D721Med (cell line): ENCODE results near the gene HADH.

Experiments used
- DNase-seq: peaks from one replicate; pipeline ENCODE4 v3.0.0; 2011; ENCODE audit warnings: low spot score; ENCODE audit not compliant: insufficient read length
- FAIRE-seq: peaks from 2 replicates; lab custom pipeline; 2011; peaks lifted over from hg19 to GRCh38; lab: Jason Lieb, UNC
- TF ChIP-seq, protein P1 (sequence below): IDR thresholded peaks from 2 replicates; pipeline ENCODE4 v1.5.1; 2012; ENCODE audit warnings: mild to moderate bottlenecking, control low read depth; ENCODE audit not compliant: insufficient read depth; ENCODE audit errors: missing control alignments

HADH gene

DNA sequence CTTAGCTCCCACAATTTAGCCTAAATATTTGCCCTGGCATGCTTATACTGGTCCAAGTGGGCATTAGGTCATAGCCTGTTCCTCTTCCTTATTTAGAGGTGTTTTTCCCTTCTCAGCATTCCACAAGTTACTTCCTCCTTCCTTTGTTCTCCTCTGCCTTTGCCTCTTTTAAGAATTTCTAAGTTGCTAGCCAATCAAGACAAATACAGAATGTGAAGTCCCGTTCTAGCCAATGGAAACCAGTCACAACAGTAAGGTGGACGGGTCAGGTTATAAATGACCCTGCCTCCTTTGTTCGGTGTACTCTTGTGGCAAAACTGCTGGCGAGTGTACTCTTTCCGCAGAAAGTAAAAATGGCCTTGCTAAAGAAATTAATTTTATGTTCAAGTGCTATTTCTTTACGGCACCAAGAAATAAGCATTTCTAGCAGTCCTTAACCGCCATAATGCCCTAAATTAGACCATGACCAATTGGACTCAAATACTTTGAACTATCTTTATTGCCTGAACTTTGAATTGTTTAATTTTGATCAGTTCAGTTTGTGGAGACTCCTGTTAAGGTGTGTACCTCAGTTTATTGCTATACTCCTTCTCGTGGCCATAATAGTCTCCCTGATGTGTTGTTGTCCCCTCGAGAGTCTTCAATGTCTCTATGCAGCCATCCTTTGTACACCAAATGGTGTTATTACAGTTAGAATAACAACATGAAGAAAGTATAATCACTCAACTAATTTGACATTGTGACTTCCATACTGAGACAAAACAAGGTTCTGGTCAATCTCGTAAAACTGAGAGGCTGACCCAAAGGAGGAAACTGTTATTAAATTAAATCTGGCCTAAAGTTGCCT is 1.6 kb upstream of the HADH start:
- TF ChIP-seq, protein P1, sequence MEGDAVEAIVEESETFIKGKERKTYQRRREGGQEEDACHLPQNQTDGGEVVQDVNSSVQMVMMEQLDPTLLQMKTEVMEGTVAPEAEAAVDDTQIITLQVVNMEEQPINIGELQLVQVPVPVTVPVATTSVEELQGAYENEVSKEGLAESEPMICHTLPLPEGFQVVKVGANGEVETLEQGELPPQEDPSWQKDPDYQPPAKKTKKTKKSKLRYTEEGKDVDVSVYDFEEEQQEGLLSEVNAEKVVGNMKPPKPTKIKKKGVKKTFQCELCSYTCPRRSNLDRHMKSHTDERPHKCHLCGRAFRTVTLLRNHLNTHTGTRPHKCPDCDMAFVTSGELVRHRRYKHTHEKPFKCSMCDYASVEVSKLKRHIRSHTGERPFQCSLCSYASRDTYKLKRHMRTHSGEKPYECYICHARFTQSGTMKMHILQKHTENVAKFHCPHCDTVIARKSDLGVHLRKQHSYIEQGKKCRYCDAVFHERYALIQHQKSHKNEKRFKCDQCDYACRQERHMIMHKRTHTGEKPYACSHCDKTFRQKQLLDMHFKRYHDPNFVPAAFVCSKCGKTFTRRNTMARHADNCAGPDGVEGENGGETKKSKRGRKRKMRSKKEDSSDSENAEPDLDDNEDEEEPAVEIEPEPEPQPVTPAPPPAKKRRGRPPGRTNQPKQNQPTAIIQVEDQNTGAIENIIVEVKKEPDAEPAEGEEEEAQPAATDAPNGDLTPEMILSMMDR, result no peak
- DNase-seq (no peak), FAIRE-seq (no peak)

DNA sequence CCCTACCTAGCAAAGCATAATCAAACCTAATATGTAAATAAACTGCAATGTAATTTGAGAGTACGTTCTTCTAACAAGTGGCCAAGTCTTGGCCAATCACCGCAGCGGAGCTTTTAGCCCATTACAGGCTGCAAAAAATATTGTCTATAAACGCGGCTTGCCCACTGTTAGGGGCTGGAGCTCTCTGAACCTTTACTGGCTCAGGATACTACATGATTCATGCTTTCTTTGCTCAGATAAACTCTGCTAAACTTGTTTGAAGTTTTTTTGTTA is 990 bp upstream of the HADH start:
- DNase-seq, result no peak
- TF ChIP-seq, protein P1, result no peak
- FAIRE-seq, result no peak

DNA sequence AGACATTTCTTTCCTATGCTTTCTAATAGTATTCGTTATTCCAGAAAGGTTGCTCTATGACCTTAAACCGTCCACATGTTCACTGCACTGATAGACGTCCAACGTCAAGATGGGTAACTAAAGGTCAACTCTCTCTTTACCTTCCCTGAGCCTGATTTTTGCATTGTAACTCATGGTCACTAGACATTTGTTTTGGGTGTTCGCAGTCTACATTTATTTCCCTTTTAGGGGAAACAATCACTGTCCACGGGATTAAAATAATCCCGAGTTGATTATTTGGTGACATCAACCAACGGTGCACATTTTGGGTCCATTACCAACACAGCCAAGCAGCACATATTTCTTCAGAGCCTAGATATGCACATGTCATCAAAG is 540 bp upstream of the HADH start:
- FAIRE-seq (peak; percentile 51), DNase-seq (no peak)
- TF ChIP-seq, protein P1, result no peak

DNA sequence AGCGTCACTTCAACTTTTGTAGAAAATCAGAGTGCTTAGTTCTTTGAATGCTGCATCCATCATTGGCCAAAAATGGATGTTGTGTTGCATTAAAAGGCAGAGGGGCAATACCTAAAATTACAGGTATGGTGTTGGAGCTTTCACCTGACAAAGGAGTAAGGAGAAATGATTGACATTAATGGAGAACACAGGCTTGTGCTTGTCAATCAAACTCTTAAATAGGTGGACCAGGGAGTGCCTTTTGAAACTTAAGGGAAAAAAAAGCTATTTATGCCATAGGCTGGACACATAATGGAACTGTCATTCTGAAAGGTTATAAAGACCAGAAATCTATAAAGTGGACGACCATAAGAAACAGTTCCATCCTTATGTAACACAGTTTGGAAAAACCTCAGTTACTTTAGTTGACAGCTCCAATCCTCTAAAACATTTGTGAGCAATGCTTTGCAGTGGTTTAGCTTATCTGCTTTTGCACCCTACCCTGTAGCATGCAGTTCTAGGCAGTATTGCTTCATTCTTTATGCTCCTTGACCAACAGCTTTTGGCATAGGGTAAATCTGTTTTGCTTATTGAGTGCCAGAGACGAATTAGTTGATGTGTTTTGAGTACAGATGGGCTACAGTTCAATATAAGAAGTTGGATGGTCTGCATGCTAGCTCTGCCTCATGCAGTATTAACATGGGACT is 2.4 kb downstream of the HADH start:
- no peak for DNase-seq
- TF ChIP-seq, protein P1, result no peak
- no peak for FAIRE-seq

DNA sequence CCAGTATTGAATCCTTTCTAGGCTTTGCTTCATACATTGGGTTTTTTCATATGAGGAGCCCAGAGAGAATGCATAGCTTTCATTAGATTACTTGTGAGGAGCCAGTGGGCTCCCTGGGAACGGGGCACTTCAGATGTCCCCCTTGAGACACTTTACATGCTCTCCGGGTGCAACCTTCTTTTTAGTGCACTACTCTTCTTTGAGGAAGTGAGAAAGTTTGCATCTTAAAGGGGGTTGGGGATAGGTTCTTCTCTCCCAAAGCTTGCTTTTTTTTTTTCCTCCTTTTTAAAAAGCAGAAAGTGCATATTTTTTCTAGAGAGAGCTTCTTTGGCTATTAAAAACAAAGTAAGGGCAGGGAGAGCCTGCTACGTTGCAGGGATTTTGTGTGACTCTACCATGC is 4.3 kb downstream of the HADH start:
- no peak for FAIRE-seq
- DNase-seq, result no peak
- TF ChIP-seq, protein P1, result no peak

DNA sequence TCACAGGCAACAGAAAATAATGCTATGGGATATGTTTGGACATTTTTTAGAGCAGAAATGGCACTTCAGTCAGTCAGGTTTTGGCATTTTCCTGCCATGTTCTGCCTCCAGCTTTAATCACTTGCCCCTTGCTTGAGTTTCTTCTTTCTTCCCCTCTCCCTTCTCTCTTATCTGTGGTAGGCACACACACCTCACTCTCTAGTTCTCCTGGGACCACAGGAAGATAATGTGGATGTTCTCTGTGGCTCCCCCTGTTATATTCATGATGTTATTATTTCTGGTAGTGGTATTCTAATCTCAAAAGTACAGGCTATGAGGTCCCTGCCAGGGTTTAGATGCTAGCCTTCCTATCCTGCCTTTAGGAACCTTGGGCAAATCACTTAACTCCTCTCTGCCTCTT is 5.2 kb downstream of the HADH start:
- TF ChIP-seq, protein P1, result no peak
- DNase-seq (no peak), FAIRE-seq (no peak)
